ENCODE measurements around the gene NSFL1C.

The NSFL1C gene

DNA sequence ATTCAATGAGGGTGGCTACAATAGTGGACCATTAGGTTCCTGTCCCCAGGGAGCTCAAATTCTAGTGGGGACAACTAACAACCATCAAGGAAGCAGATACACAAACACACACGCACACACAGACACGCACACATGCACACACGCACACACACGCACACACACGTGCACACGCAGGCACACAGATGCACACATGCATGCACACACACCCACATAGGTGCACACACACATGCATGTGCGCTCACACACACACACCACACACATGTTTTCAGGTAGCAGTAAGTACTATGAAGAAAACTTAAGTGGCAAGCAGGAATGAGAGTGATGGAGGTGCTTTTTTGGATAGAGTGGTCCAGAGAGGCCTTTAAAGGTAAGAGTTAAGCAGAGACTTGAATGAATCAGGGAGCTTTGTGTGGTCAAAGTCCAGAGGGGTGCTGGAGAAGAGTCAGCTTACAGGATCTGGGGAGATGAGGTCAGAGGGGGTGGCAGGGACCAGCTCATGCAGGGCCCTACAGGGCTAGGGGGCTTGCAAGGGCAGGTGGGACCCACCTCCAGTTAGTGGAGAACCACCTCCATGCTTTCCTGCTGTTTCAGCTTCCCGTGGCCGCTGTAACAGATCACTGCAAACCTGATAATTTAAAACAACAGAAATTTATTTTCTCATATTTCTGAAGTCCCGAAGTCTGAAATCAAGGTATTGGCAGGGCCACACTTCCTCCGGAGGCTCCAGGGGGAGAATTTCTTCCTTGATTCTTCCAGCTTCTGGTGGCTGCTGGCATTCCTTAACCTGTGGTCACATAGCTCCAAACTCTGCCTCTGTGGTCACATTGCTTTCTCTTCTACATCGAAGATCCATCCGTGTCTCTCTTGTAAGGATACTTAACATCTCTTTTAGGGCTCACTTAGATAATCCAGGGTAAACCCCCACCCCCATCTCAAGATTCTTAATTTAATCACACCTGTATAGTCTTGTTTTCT lies 6.9 kb upstream of the NSFL1C start:
- Histone ChIP-seq H3K36me3 (ENCODE audit: control insufficient read depth, insufficient read depth, low read length) (no peaks in the 10 kb centered on the region), H3K4me3 (ENCODE audit: low read depth, low read length) (no peak overlapping the region), H2AFZ (no peak overlapping the region), H3K27ac (no peak overlapping the region), H3K9me3 (ENCODE audit: control insufficient read depth, low read length) (no peaks in the 10 kb centered on the region), H3K79me2 (no peaks in the 10 kb centered on the region), H3K9ac (no peak overlapping the region), H3K4me2 (ENCODE audit: low read length) (no peak overlapping the region), H3K27me3 (ENCODE audit: control insufficient read depth, insufficient read depth, low read length) (no peaks in the 10 kb centered on the region), H3K4me1 (no peaks in the 10 kb centered on the region)
- TF ChIP-seq, protein P1, sequence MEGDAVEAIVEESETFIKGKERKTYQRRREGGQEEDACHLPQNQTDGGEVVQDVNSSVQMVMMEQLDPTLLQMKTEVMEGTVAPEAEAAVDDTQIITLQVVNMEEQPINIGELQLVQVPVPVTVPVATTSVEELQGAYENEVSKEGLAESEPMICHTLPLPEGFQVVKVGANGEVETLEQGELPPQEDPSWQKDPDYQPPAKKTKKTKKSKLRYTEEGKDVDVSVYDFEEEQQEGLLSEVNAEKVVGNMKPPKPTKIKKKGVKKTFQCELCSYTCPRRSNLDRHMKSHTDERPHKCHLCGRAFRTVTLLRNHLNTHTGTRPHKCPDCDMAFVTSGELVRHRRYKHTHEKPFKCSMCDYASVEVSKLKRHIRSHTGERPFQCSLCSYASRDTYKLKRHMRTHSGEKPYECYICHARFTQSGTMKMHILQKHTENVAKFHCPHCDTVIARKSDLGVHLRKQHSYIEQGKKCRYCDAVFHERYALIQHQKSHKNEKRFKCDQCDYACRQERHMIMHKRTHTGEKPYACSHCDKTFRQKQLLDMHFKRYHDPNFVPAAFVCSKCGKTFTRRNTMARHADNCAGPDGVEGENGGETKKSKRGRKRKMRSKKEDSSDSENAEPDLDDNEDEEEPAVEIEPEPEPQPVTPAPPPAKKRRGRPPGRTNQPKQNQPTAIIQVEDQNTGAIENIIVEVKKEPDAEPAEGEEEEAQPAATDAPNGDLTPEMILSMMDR (IDR thresholded peaks at IDR 0.05) = no peak

DNA sequence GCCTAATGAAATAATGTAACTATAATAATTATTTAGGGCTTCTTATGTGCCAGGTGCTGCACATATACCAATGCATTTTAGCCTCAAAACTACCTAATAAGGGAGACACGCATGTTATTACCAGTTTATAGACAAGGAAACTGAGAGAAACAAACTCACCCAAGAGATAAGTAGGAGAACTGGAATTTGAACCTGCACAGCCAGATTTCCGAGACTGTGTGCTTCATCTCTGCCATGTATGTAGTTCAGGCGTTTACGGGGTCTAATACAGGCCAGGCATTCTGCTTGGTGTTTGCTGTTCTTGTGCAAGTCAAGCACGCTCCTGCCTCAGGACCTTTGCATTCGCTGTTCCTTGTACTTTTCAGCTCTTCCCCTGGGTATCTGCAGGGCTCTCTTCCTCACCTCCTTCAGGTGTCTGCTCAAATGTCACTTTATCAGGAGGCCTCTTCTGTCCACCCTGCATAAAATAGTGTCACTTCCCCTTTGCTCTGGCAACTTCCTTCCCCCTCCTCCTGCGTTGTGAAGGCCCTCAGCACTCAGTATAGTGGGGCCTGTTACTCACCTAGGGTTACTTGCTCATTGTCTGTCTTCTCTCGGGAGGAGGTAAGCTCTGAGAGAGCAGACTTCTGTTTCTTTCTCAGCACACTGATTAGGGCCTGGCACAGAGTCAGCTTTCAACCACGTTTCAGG lies 6.1 kb upstream of the NSFL1C start:
- Histone ChIP-seq H3K27me3 (ENCODE audit: control insufficient read depth, insufficient read depth, low read length) (no peaks in the 10 kb centered on the region), H3K36me3 (ENCODE audit: control insufficient read depth, insufficient read depth, low read length) (no peaks in the 10 kb centered on the region), H3K79me2 (no peaks in the 10 kb centered on the region), H3K4me2 (ENCODE audit: low read length) (no peak overlapping the region), H3K4me1 (no peaks in the 10 kb centered on the region), H3K9ac (no peak overlapping the region), H2AFZ (no peak overlapping the region), H3K4me3 (ENCODE audit: low read depth, low read length) (no peak overlapping the region), H3K9me3 (ENCODE audit: control insufficient read depth, low read length) (no peaks in the 10 kb centered on the region), H3K27ac (no peak overlapping the region)
- TF ChIP-seq, protein P1 (IDR thresholded peaks at IDR 0.05) = no peak

DNA sequence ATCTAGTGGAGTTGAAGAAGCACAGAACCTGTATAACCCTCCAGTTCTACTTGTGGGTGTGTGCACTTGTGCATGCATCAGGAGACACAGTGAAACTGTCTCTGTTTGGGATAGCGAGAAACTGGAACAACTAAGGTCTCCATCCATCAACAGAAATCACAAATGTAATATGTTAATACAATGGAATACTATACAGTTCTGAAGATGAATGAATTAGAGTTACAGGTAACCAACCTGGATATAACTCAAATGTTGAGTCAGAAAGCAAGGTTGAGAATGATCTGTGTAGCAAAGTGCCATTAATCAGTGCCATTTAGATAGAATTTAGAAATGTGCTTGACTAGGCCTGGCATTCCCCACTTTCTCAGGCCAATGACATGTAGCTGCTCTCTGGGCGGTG lies 4.6 kb upstream of the NSFL1C start:
- Histone ChIP-seq H3K4me1 (peaks cover 3% of the 10 kb centered on the region), H3K4me3 (ENCODE audit: low read depth, low read length) (no peak overlapping the region), H3K79me2 (no peaks in the 10 kb centered on the region), H3K4me2 (ENCODE audit: low read length) (no peak overlapping the region), H3K9ac (no peak overlapping the region), H3K27ac (no peak overlapping the region), H2AFZ (no peak overlapping the region), H3K27me3 (ENCODE audit: control insufficient read depth, insufficient read depth, low read length) (no peaks in the 10 kb centered on the region), H3K36me3 (ENCODE audit: control insufficient read depth, insufficient read depth, low read length) (no peaks in the 10 kb centered on the region), H3K9me3 (ENCODE audit: control insufficient read depth, low read length) (no peaks in the 10 kb centered on the region)
- TF ChIP-seq, protein P1 (IDR thresholded peaks at IDR 0.05) = no peak

DNA sequence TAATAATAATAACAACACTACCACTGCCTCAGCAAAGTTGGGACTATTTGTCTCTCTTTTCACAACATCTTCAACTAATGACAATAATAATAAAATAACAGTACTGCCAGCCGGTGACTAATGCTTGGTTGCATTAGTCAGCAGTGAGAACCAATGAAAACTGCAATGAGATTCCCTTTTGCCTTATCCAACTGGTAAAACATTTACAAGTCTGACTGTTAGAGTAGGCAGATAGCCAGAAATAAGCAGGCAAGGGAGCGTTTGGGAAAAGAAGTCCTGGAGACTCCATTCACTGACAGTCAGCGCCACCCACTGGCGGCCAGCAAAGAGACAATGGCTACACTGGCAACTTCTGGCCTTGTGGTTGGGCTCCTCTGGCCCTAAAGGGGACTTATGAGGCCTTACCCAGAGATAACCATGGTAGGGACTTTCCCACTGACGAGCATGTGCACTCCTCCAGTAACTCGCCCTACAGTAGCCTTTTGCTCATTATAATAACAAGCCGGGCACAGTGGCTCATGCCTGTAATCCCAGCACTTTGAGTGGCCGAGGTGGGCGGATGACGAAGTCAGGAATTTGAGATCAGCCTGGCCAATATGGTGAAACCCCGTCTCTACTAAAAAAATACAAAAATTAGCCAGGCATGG lies 3.4 kb upstream of the NSFL1C start:
- Histone ChIP-seq H3K27ac (no peak overlapping the region), H3K9ac (no peak overlapping the region), H3K9me3 (ENCODE audit: control insufficient read depth, low read length) (no peaks in the 10 kb centered on the region), H3K4me3 (ENCODE audit: low read depth, low read length) (no peak overlapping the region), H3K79me2 (peaks cover 11% of the 10 kb centered on the region), H3K36me3 (ENCODE audit: control insufficient read depth, insufficient read depth, low read length) (no peaks in the 10 kb centered on the region), H3K4me1 (peaks cover 13% of the 10 kb centered on the region), H3K4me2 (ENCODE audit: low read length) (no peak overlapping the region), H3K27me3 (ENCODE audit: control insufficient read depth, insufficient read depth, low read length) (no peaks in the 10 kb centered on the region), H2AFZ (peak overlapping the region; percentile 22)
- TF ChIP-seq, protein P1 (IDR thresholded peaks at IDR 0.05) = peak; percentile 26
